Neural progenitor cell (in vitro differentiated cells): Measurements from ENCODE around the gene ATXN10.

ENCODE experiments used
- CTCF ChIP-seq: fragments of 200-600 bp; sonication (generic); IDR thresholded peaks from 2 replicates; pipeline ENCODE4 v1.5.1; 2017; ENCODE audit warnings: antibody characterized with exemption, mild to moderate bottlenecking
- EZH2 ChIP-seq: fragments of 200-600 bp; sonication (generic); IDR thresholded peaks from 2 replicates; pipeline ENCODE4 v1.6.1; 2017; ENCODE audit warnings: antibody characterized with exemption, mild to moderate bottlenecking, moderate library complexity

GRCh38 chr22:45648301-45649117, 23.1 kb upstream of the ATXN10 start:
- TF ChIP-seq EZH2: no peak
- no peak for TF ChIP-seq CTCF
